NCI-H1105 (cell line): ENCODE data around the gene TBX18.
A peak's percentile ranks its signal among the peaks of the same experiment; 100 is the strongest.

Experiments
- DNase-seq: peaks from one replicate; lab custom pipeline; 2025; lab: John Stamatoyannopoulos, UW

The TBX18 gene

DNA sequence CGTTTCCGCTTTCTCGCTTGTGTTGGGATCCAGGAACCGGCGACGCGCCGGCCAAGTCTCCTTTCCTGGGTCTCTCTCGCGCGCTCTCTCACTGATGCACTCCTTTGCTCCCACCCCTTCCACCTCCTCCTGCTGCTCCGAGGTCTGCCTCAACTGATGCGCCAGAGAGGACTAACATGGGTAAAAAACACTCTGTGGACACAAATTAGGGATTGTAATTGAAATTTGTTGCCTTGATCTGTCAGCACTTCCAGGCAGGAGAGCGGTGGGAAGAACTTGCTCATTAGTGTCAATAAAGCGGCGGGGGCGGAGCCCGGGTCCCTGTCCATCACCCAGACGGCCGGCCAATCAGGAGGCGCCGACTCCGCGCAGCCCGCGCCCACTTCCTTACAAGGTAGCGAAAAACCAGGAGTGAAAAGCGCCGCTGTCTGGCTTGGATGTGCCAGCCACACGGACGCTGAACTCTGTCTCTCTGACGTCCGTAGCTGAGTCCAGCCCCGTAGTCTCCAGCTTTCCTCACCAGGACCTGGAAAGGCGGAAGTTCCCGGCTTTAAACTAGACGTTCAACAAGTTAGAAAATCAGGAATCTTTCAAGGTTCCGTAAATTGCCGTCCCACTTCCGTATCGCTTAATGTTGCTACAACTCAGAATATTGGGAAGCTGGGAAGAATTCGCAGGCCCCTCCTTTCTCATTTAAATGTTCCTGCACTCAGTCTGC lies at the start of gene TBX18:
TSS of gene TBX18 (minus strand) at position 267 of the 718 bp plus-strand sequence. CDS start 417 bp downstream, outside the sequence.
- DNase-seq: peak; percentile 63

DNA sequence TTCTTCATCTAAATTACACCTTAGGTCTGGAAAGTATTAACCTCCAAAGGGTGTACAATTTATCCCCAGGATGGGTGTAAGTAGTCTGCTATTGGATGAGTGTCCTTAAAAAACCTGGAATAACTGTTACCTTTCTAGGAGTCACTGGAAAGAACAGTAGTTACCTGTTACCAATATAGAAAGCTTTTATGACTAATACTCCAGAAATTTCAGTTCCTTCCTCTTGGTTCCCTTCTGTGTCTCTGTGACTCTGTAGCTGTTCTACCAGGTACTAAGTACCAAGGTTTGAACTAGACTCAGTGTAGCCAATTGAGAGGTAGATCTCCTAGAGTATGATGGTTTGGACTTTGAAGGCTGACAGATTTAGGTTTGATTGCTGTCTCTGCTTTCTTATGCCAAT lies 47.0 kb upstream of the TBX18 start:
- no peak for DNase-seq

DNA sequence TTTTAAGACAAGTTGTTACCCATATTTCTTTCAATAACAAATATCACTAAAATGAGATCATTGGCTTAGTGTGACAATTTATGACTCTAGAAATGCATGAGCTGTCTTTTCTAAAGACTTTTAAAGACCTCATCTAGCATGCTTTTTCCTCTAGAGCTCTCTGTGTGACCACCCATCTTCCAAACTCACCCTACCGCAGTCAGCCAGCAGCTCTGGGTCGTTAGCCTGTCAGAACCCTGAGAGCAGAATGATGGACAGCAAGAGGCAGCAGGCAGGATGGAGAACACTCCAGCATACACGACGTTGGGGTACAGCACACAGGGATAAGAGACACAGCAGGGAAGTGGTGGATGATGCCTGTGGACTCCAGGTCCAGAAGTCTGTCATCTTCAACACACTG lies 45.1 kb upstream of the TBX18 start:
- no peak for DNase-seq

DNA sequence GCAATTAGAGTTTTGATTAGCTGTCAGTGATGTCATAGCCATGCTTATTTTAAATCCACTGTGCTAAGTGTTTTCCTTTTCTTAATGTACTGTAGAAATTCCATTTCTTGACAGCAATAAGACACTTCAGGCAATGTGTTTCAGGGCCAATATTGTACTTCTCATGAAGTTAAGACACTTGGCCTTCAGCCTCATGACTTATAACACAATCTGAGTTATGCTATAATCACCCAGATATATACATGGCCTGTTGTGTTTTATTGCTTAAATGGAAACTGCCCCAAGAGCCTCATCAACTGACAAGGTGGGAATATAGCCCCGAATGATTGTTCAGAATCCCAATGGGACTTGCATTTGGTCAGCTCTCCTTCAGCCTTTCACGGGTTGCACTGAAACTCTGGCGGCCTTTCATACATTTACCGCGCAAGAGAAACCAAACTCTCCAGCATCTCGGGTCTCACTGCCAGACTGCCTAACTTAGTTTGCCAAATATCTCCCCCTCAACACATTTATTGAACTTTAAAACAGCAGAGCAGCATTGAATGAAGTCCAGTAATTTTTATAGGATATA lies 44.2 kb upstream of the TBX18 start:
- no peak for DNase-seq

DNA sequence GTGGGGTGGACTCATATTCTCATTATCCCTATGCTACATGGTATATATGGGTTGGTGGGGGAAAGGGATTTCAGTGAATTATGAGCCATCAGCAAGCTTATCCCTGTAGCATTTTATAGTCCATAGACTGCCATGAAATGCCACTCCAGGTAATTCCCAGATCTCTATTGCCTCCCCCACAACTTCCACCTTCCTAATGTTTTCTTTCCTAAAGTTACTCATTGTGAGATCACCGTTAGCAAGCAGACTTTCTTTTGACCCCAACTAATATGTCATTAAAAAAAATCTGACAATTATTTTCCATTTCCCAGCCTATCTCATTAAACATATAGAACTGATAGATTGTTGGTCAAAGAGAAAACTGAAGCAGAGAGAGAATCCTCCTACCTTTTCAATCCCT lies 40.7 kb upstream of the TBX18 start:
- no peak for DNase-seq

DNA sequence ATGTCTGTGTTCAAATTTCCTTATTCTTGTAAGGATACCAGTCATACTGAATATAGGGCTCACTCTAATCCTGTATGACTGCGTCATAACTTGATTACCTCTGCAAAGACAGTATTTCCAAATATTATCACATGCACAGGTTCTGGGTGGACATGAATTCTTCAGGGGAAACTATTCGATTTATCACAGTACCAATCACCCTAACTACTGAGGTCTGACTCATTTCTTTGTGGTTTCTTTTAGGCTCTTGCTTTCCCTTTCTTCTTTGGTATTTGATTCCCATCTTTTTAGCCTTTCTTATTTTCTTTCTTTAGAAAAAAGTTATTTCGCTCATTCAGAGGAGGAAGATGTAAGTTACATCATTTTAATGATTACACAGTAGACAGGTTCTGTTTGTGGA lies 40.3 kb upstream of the TBX18 start:
- no peak for DNase-seq

DNA sequence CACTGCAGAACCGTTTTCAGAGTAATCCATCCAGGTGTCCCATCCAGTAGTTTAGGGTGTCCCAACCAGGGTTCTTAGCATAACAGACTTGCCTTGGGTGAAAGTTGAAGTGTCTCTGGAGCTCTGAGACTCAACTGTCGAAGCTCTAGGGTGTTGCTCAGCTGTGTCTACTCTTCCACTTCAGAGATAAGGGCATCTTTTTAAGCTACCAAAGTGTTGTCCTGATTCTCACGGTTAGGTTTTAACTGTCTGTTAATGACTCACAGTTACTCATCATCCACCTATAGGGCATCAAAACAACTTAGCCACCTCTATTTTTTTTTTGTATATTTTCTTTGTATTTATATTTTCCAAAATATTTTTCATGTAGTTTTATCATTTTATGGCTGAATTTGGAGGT lies 36.9 kb upstream of the TBX18 start:
- no peak for DNase-seq

DNA sequence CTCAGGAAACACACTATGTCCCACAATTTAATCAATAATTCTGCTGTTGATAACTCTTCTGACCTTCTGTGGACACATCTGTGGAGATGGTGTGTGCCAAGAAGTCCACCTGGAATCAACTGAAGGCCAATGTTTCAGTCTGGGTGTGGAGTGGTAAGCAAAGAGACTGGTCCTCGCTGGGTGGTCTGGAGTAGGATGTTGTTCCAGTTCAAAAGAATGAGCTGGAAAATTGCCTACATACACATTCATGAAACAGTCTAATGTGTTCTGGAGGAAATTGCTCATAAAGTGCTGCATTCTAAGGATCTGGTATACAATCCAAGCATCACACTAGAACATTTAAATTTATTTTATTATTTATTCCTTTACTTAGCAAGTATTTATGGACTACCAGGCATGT lies 33.9 kb upstream of the TBX18 start:
- no peak for DNase-seq

DNA sequence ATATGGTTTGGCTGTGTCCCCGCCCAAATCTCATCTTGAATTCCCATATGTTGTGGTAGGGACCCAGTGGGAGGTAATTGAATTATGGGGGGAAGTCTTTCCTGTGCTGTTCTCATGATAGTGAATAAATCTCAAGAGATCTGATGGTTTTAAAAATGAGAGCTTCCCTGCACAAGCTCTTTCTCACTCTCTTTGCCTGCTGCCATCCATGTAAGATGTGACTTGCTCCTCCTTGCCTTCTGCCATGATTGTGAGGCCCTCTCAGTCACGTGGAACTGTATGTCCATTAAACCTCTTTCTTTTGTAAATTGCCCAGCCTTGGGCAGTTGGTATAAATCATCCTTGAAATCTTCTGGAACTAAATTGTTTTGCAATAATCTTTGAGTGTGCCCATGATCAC lies 31.9 kb upstream of the TBX18 start:
- no peak for DNase-seq

DNA sequence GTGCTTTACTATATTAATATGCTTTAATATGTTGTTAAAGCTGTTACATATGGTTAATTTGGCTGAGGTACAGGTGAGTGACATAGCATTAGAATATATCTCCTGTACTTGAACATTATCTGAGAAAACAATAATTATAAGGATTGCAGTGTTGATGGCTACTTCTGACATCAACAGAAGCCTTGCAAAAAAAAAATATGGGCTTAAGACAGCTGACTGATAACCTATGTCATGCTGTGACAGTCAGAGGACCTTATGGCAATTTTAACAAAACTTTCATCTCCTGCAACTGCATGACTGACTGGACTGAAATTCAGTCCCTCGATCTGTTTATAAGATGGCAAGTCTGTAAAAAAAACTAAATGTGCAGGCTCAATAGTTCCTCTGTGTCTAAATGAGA lies 27.5 kb upstream of the TBX18 start:
- no peak for DNase-seq

DNA sequence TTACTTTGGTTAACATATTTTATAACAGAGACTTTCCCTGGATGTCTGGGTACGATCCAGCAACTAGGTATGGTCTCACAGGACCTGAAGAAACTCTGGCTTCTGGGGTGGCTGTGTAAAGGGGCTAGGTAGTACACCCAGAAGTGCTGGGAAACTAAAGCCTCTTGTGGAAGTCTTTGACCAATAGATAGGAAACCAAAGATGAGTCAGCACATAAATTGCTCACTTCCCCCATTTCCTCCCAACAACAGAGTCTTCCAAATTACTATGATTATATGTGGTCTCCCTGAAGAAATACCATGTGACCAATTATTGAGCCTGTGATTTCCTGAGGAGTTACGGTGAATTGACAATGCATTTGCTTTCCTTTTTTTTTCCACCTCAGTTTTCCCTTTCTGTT lies 26.8 kb upstream of the TBX18 start:
- no peak for DNase-seq

DNA sequence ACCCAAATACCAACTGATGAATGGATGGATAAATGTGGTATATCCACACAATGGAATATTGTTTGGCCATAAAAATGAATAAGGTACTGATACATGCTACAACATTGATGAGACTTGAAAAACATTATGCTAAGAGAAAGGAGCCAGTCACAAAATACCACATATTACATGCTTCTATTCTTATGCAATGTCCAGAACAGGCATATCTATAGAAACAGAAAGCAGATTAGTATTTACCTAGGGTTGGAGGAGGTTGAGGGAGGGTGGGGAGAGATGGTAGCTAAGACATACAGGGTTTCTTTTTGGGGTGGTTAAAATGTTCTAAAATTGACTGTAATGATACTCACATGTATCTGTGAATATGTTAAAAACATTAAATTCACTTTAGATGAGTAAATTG lies 24.8 kb upstream of the TBX18 start:
- no peak for DNase-seq

DNA sequence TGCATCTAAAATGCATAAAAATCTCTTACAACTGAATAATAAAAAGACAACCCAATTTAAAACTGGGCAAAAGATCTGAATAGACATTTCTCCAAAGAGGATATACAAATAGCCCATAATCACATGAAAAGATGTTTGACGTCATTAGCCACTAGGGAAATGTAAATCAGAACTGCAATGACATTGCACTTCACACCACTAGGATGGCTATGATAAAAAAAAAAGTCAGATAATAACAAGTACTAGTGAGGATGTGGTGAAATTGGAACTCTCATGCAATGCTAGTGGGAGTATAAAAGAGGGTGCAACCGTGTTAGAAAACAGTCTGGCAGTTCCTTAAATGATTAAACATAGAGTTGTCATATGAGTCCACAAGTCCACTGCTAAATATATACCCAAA lies 24.3 kb upstream of the TBX18 start:
- DNase-seq: no peak

DNA sequence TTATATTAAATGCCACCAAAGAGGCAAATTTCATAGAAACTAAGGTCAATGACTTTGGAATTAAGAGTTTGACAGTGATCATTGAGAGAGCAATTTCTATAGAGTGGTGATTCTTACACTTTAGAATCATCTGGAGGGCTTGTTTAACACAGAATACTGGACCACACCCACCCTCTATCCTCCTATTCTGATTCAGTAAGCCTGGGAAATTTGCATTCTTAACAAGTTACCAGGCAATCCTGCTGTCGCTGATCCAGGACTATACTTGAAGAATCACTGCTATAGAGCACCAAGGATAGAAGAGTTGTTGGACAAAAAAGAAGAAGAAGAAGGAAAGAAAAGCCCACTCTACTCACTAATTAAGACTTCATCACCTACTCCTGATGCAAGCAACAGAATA lies 21.3 kb upstream of the TBX18 start:
- DNase-seq: no peak

DNA sequence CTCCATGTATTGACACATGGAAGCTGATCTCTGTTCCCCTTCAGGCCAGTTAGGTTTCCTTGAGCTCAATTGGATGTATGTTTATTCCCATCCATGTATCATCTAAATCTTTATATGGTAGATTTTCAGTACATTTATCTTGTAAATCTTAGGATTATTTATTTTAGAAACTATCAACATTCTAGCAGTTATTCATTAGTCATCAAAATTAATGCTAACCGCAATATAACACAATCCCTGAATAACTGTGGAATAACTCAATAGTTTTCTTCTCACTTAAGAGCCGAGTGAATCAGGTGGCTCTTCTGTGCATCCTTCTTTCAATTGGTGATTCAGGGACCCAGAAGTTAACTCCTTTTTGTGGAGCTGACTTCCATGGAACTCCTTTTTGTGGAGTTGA lies 15.5 kb upstream of the TBX18 start:
- DNase-seq: no peak

DNA sequence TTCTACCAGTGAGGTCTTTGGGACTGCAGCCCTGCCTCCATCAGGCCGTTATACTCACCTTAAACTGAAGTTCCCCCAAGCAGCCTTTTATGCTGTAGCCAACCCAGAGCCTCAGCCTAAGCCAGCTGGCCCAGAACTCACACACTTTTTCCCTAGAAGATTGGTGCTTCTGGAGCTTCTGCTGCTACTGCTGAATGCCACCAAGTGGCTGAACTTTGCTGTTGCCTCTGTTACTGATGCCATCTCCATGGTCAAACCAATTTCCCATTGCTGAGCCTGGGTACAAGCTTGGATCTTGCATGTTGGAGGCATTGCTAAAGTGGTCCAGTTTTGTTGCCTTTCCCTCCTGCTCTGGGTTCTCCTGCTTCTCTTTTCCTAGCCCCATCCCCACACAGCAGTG lies 15.0 kb upstream of the TBX18 start:
- DNase-seq: no peak

DNA sequence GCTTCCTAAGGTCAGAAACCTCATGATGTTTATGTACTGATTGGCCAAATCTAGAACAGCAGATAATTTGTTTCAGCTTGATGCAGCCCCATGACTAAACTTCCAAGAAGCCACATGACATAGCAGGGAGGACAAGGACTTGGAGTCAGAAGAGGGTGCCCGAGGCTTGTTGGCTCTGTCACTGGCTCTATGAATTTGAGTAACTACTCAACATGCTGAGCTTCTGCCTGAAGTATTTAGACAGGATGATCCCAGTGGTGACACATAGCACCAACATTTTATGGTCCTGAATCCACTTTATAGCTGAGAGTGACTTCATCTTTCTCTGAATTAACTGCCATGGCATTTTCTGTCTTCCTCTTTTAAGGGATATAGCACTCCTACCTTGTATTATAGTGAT lies 13.5 kb upstream of the TBX18 start:
- DNase-seq: no peak

DNA sequence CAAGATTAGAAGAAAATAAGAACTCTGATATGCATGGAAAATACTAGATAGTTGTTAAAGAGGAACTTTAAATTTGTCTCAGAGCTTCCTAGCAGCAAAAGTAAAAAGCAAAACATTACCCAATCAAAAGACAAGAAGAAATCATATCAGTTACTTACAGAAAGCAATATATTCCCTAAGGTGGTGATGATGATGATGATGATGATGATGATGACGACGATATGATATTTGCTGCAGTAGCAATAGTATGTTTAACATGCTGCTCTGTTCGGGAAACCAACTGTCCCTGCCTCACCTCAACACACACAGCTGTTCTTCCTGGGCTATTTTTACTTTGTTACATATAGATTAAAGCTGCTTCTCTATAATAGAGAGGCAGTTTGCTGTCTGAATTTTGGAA lies 12.0 kb upstream of the TBX18 start:
- no peak for DNase-seq

DNA sequence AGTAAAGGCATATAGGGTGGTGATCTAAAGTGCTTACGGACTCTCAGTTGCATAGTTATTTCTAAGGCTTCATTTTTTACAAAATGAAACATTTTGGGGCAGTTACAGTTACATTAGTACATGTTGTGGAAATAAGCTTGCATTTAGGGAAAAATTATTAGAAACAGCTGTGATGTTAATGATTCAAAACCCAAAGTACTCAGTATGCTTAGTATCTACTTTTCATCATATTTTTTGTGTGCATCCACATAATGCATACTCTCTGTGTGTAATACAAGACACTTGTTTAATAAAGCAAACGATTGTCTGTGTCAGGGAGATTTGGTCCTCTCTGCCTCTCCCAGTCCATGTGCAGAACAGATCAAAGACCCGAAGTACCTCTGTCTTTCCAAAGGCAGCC lies 11.4 kb upstream of the TBX18 start:
- DNase-seq: no peak

DNA sequence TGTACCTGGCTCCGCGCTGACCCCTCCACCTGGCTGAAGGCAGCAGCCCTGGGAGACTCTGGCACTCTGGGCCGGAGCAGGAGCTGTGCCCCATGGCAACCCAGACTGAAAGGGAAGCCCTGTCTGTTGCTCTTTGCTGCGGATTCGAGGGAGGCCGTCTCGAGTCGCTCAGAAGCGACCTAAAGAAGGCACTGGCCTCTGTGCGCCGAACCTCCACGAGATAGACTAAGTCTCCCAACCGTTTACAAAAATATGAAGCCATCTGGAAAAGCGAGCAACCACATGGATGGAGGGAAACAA lies 10.5 kb upstream of the TBX18 start:
- DNase-seq: no peak

DNA sequence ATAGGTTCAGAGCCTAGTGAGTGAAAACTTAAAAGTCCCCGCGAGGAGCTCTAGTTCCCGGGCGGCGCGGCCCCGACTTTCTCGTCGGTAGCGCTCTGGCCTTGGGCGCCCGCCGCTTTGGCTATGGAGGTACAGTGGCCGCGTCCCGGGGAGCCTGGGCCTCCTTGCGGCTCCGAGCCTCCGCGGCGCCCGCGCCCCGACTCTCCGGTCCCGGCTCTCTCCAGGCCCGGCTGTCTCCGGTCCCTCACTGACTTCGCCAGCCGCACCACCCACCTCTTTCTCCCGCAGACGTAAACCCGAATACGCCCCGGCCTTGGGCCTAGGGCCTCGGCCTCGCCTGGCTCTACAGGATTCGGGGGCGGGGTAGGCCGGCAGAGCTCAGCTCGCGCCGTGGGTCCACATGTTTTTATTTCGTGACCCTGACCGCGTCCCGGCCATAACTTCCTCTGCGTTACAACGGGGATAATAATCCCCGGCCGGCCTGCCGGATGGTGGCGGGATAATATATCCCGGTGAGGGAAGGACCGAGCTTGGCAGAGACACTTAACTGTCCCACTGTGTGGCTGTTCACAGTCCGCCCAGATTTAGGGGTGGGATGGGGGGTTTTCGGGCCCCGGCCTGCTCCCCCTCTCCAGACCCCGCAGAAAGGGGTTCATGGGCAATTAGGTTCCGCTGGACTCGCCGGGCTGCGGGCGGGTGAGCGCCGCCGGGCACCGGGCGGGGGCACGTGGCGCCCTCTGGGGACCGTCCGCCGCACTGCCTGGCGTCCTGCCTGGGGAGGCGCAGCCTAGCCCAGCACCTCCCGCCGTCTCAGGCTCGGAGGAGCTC lies 10.0 kb upstream of the TBX18 start:
- no peak for DNase-seq

DNA sequence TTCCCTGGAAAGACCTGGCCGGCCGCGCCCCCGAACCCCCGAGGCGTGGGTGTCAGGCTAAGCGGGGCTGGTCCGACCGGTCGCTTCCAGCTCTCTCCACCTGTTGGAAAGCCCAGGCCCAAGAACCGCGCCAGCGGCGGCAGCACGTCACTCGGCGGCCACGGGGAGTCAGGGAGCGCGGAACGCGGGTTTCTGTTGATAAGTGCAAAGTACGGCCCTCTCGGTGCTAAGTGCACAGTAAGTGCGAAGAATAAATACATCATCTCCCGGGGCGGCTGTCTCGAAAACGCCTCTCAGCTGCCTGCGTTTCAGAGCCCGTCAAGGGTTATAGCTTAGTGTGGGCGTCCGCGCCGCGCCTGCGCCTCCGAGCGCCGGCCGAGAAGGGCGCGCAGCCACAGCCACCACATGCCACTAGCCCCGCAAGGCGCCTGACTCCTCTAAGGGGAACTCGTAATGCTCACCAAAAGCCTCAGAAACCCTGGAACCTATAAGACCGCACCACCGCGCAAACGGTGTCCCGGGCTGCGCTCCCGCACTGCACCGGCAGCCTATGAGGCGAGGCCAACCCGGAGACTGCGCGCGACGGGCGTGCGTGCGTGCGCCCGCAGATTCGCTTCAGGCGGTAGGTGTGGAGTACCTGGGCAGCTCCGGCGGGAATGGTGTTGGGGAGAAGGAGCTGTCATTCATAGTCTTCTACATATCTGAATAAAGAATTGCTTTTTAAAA lies 9.2 kb upstream of the TBX18 start:
- no peak for DNase-seq

DNA sequence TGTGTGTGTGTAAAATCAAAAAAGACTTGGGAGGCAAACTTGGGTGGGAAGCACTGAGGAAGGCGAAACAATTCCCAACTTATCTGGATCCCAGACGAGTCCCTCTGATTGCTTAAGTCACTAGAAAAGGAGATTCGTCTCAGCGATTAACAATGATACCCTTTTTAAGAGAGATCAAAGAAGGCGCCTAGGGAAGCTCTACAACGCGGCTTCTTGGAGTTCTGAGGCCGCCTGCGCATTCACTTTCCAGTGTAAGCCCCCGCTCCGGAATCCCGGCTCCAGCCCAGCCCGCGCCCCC lies 8.7 kb upstream of the TBX18 start:
- DNase-seq: no peak
